Mesendoderm (in vitro differentiated cells): ENCODE measurements around the gene POGK.
"Not testable (repeated sequence)": the region's sequence is repeated elsewhere in the genome, so short reads cannot be mapped to it uniquely, and the experiment has no call there.

Experiments used
- DNase-seq: peaks from one replicate; pipeline ENCODE4 v3.0.0; 2013
- H2AK5ac ChIP-seq: 2 replicates; pipeline ENCODE4 v1.6.1; 2013; ENCODE audit warnings: low read length, inconsistent platforms
- H2BK120ac ChIP-seq: 2 replicates; pipeline ENCODE4 v1.6.1; 2013; ENCODE audit warnings: low read depth, mild to moderate bottlenecking, low read length, moderate library complexity, mixed read lengths
- H2BK15ac ChIP-seq: replicated peaks from 2 replicates; pipeline ENCODE4 v1.6.1; 2013; ENCODE audit warnings: low read depth, mild to moderate bottlenecking, moderate library complexity
- H2BK5ac ChIP-seq: 2 replicates; pipeline ENCODE4 v1.6.1; 2013; ENCODE audit warnings: low read length, inconsistent platforms
- H3K18ac ChIP-seq: 2 replicates; pipeline ENCODE4 v1.6.1; 2013; ENCODE audit warnings: mild to moderate bottlenecking, low read length, mixed read lengths
- H3K23ac ChIP-seq: one replicate; pipeline ENCODE4 v1.6.1; 2013; ENCODE audit warnings: low read length
- H3K27ac ChIP-seq: 2 replicates; pipeline ENCODE4 v1.5.1; 2013; ENCODE audit warnings: low read depth, mild to moderate bottlenecking, inconsistent platforms, low read length, moderate library complexity
- H3K27me3 ChIP-seq: 2 replicates; pipeline ENCODE4 v1.6.1; 2013; ENCODE audit warnings: low read length, control low read depth, mild to moderate bottlenecking, inconsistent platforms; ENCODE audit not compliant: insufficient read depth, poor library complexity
- H3K36me3 ChIP-seq: 2 replicates; pipeline ENCODE4 v1.6.1; 2013; ENCODE audit warnings: low read length, inconsistent platforms; ENCODE audit not compliant: control insufficient read depth, insufficient read depth
- H3K4ac ChIP-seq: one replicate; pipeline ENCODE4 v1.6.1; 2013; ENCODE audit warnings: low read depth, mild to moderate bottlenecking, low read length, moderate library complexity
- H3K4me1 ChIP-seq: 2 replicates; pipeline ENCODE4 v1.6.1; 2013; ENCODE audit warnings: low read depth, low read length, inconsistent platforms; ENCODE audit not compliant: control insufficient read depth
- H3K4me2 ChIP-seq: 2 replicates; pipeline ENCODE4 v1.6.1; 2013; ENCODE audit warnings: low read length
- H3K4me3 ChIP-seq: 2 replicates; pipeline ENCODE4 v1.5.1; 2013; ENCODE audit warnings: mild to moderate bottlenecking, low read length
- H3K56ac ChIP-seq: one replicate; pipeline ENCODE4 v1.6.1; 2013; ENCODE audit warnings: low read length
- H3K79me1 ChIP-seq: 2 replicates; pipeline ENCODE4 v1.6.1; 2013; ENCODE audit warnings: low read length, inconsistent platforms
- H3K79me2 ChIP-seq: 2 replicates; pipeline ENCODE4 v1.6.1; 2013; ENCODE audit warnings: mild to moderate bottlenecking, low read length; ENCODE audit not compliant: control insufficient read depth, insufficient read depth
- H3K9ac ChIP-seq: 2 replicates; pipeline ENCODE4 v1.6.1; 2013; ENCODE audit warnings: low read length, inconsistent platforms
- H4K5ac ChIP-seq: one replicate; pipeline ENCODE4 v1.6.1; 2013; ENCODE audit warnings: low read length
- H4K8ac ChIP-seq: one replicate; pipeline ENCODE4 v1.6.1; 2013; ENCODE audit warnings: low read depth, mild to moderate bottlenecking, control low read depth, low read length, moderate library complexity
- WGBS: extraction: QIAGEN DNeasy Blood & Tissue Kit; methylation state at CpG from one replicate; pipeline ENCODE4 v1.1.7; 2013; ENCODE audit warnings: low lambda C conversion rate, missing lambda C conversion rate; ENCODE audit not compliant: insufficient coverage; ENCODE audit errors: extremely low coverage; 5-methylcytosine and 5-hydroxymethylcytosine counted together

POGK gene

DNA sequence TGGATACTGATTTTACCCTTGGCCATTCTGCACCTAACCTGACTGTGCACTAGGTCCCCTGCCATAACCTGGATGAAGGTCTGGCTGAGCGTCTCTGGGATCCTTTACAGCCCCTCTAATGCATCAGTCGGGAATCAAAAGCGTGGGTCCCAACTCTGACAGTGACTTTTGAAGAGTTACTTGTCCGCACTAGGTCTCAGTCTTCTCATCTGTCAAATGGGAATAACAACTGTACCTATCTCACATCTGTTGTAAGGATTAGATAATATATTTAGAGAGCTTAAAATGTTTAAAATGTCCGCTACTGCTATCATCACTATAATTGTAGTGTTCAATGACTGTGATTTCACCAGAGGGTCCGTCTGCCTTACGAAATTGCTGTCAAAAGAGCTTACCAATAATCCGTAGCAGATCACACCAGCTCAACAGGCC is 36.0 kb downstream of the POGK start:
- no peaks in the 10 kb centered on the region for H3K36me3 ChIP-seq
- H3K23ac ChIP-seq = peak overlapping the region; percentile 51
- peaks cover 31% of the 10 kb centered on the region for H3K79me2 ChIP-seq
- peaks cover 3% of the 10 kb centered on the region for H3K4me1 ChIP-seq
- peak overlapping the region; percentile 93 for H3K4me3 ChIP-seq
- H4K8ac ChIP-seq = no peak overlapping the region
- H2AK5ac ChIP-seq = no peak overlapping the region
- no peak overlapping the region for H2BK5ac ChIP-seq
- no peak overlapping the region for H3K27ac ChIP-seq
- H3K4ac ChIP-seq = no peak overlapping the region
- H2BK120ac ChIP-seq = no peak overlapping the region
- peak overlapping the region; percentile 72 for H3K18ac ChIP-seq
- peak overlapping the region; percentile 55 for H3K4me2 ChIP-seq
- WGBS = no CpG with 5 or more reads among the region's 8 CpGs
- H3K79me1 ChIP-seq = peaks cover 15% of the 10 kb centered on the region
- no peaks in the 10 kb centered on the region for H3K27me3 ChIP-seq
- H4K5ac ChIP-seq = no peak overlapping the region
- peak overlapping the region; percentile 99 for H3K56ac ChIP-seq
- H3K9ac ChIP-seq = peak overlapping the region; percentile 96
- H2BK15ac ChIP-seq = no peak overlapping the region
- DNase-seq = no peak

- peak; percentile 100 for DNase-seq
- Histone ChIP-seq H3K4me1 (peaks cover 3% of the 10 kb centered on the region), H3K9ac (peak within 1 kb of the TSS; percentile 96), H3K23ac (peak within 1 kb of the TSS; percentile 85), H2AK5ac (no peak within 1 kb of the TSS), H3K79me1 (peaks cover 13% of the 10 kb centered on the region), H3K27me3 (no peaks in the 10 kb centered on the region), H3K4me3 (peak within 1 kb of the TSS; percentile 93), H3K36me3 (no peaks in the 10 kb centered on the region), H2BK15ac (no peak within 1 kb of the TSS), H2BK120ac (no peak within 1 kb of the TSS), H3K4ac (peak within 1 kb of the TSS; percentile 26), H3K56ac (peak within 1 kb of the TSS; percentile 99), H3K79me2 (peaks cover 27% of the 10 kb centered on the region), H4K5ac (no peak within 1 kb of the TSS), H2BK5ac (no peak within 1 kb of the TSS), H4K8ac (no peak within 1 kb of the TSS), H3K4me2 (peak within 1 kb of the TSS; percentile 55), H3K18ac (peak within 1 kb of the TSS; percentile 72), H3K27ac (peak within 1 kb of the TSS; percentile 84)
- WGBS = no CpG with 5 or more reads among the region's 84 CpGs
Observed at GRCh38 chr1:166875734-166876539, 36.7 kb downstream of the POGK start, which contains the start of gene TADA1. Gene TADA1, minus strand, starts transcription at chr1:166876264. Its CDS starts 31 bp downstream, at chr1:166876233.

DNA sequence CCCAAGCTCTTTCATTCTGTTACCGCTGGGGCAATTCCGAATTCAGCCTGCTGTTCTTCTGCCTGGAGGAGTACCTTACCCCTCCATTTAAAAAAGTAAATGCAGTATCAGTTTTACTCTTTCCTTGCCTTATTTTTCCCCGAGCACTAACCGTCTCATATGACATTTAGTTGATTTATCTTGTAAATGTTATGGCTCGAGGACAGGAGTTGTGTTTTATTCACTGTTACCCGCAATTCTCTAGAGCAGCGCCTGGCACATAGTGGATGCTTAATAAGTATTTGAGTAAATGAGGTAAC is 37.2 kb downstream of the POGK start:
- Histone ChIP-seq H3K9ac (peak overlapping the region; percentile 34), H2BK120ac (no peak overlapping the region), H3K4me3 (no peak overlapping the region), H3K4me2 (no peak overlapping the region), H4K5ac (no peak overlapping the region), H2AK5ac (no peak overlapping the region), H3K56ac (peak overlapping the region; percentile 58), H3K79me2 (peaks cover 24% of the 10 kb centered on the region), H3K18ac (no peak overlapping the region), H3K79me1 (peaks cover 9% of the 10 kb centered on the region), H3K27me3 (no peaks in the 10 kb centered on the region), H4K8ac (no peak overlapping the region), H3K4me1 (peaks cover 3% of the 10 kb centered on the region), H3K23ac (no peak overlapping the region), H3K4ac (no peak overlapping the region), H2BK15ac (no peak overlapping the region), H2BK5ac (no peak overlapping the region), H3K27ac (no peak overlapping the region), H3K36me3 (no peaks in the 10 kb centered on the region)
- no peak for DNase-seq
- no CpG with 5 or more reads among the region's 7 CpGs for WGBS

GRCh38 chr1:166878173-166878917 is 39.1 kb downstream of the POGK start:
- not testable (repeated sequence) for H3K4ac ChIP-seq, H3K27me3 ChIP-seq, H3K56ac ChIP-seq, H3K4me1 ChIP-seq, H2BK120ac ChIP-seq, H3K23ac ChIP-seq, H3K79me1 ChIP-seq, H4K8ac ChIP-seq, H3K4me2 ChIP-seq, H3K36me3 ChIP-seq, H2BK5ac ChIP-seq, H3K27ac ChIP-seq, H2BK15ac ChIP-seq, H2AK5ac ChIP-seq, H3K4me3 ChIP-seq, H3K18ac ChIP-seq, H3K9ac ChIP-seq, H4K5ac ChIP-seq, DNase-seq
- no CpG with 5 or more reads among the region's 21 CpGs for WGBS
- H3K79me2 ChIP-seq = peaks cover 13% of the 10 kb centered on the region

- Histone ChIP-seq H3K27ac (no peak overlapping the region), H3K79me2 (no peaks in the 10 kb centered on the region), H3K79me1 (no peaks in the 10 kb centered on the region), H4K5ac (no peak overlapping the region), H3K56ac (no peak overlapping the region), H2AK5ac (no peak overlapping the region), H3K18ac (no peak overlapping the region), H4K8ac (no peak overlapping the region), H3K27me3 (no peaks in the 10 kb centered on the region), H3K4ac (no peak overlapping the region), H2BK120ac (no peak overlapping the region), H3K9ac (no peak overlapping the region), H3K4me2 (no peak overlapping the region), H3K4me3 (no peak overlapping the region), H3K36me3 (no peaks in the 10 kb centered on the region), H2BK15ac (no peak overlapping the region), H3K4me1 (no peaks in the 10 kb centered on the region), H3K23ac (no peak overlapping the region), H2BK5ac (no peak overlapping the region)
- DNase-seq = no peak
- no CpG with 5 or more reads among the region's 2 CpGs for WGBS
Observed at GRCh38 chr1:166882893-166883292, 43.6 kb downstream of the POGK start.
